Astrocyte of the cerebellum (primary cell): ENCODE data around the gene SPEF1.

ENCODE experiments used
- DNase-seq: peaks from one replicate; pipeline ENCODE4 v3.0.0-alpha.2; 2011; ENCODE audit warnings: low read depth
- H3K4me3 ChIP-seq: 2 replicates; pipeline ENCODE4 v1.5.1; 2011; ENCODE audit warnings: mild to moderate bottlenecking, low read depth, low read length, moderate library complexity
- in situ Hi-C: cut with HindIII; loops from 2 replicates; pipeline ENCODE4 v1.10.0; 2017; ENCODE audit warnings: low sequenced_read_pairs
- TF ChIP-seq, protein P1 (sequence below): IDR thresholded peaks from 2 replicates; pipeline ENCODE4 v1.5.1; 2012; ENCODE audit warnings: low read length, low read depth, moderate library complexity, mild to moderate bottlenecking; ENCODE audit errors: missing control alignments

SPEF1 gene

GRCh38 chr20:3749087-3749688 is 32.1 kb downstream of the SPEF1 start:
- in situ Hi-C loops: no loop called here
- DNase-seq: no peak
- TF ChIP-seq, protein P1, sequence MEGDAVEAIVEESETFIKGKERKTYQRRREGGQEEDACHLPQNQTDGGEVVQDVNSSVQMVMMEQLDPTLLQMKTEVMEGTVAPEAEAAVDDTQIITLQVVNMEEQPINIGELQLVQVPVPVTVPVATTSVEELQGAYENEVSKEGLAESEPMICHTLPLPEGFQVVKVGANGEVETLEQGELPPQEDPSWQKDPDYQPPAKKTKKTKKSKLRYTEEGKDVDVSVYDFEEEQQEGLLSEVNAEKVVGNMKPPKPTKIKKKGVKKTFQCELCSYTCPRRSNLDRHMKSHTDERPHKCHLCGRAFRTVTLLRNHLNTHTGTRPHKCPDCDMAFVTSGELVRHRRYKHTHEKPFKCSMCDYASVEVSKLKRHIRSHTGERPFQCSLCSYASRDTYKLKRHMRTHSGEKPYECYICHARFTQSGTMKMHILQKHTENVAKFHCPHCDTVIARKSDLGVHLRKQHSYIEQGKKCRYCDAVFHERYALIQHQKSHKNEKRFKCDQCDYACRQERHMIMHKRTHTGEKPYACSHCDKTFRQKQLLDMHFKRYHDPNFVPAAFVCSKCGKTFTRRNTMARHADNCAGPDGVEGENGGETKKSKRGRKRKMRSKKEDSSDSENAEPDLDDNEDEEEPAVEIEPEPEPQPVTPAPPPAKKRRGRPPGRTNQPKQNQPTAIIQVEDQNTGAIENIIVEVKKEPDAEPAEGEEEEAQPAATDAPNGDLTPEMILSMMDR: no peak
- H3K4me3 ChIP-seq: no peak overlapping the region

GRCh38 chr20:3748073-3748472 is 33.2 kb downstream of the SPEF1 start:
- DNase-seq: no peak
- in situ Hi-C loops: no loop called here
- H3K4me3 ChIP-seq: no peak overlapping the region
- TF ChIP-seq, protein P1: no peak

- TF ChIP-seq, protein P1: no peak
- no peak overlapping the region for H3K4me3 ChIP-seq
- in situ Hi-C loops: no loop called here
- DNase-seq: no peak
Observed at GRCh38 chr20:3747471-3747870, 33.8 kb downstream of the SPEF1 start.

DNA sequence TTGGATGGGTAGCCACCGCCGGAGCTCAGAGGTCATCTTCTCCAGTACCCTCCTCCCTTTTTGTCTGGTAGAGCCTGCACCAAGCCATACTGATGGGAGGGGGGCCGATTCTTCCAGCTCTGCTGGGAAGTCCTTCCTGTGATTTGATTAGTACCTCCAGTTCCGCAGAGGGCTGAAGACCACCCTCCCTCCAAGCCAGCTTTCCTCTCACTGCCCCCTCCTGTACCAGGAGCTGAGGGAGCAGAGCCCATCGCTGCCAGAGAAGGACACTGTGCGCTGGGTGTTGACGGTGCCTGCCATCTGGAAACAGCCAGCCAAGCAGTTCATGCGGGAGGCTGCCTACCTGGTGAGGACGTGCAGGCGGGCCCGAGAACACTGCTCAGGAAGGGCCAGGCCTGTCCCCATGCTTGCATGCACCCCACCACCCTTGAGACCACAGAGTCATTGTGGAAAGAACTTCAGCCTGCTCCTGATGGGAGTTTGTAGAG is 35.5 kb downstream of the SPEF1 start:
- no peak for DNase-seq
- TF ChIP-seq, protein P1: no peak
- no peak overlapping the region for H3K4me3 ChIP-seq
- in situ Hi-C loops: no loop called here

GRCh38 chr20:3744806-3745685 is 36.2 kb downstream of the SPEF1 start:
- DNase-seq: peak; percentile 4
- in situ Hi-C loops: no loop called here
- peak overlapping the region; percentile 10 for H3K4me3 ChIP-seq
- TF ChIP-seq, protein P1: no peak

DNA sequence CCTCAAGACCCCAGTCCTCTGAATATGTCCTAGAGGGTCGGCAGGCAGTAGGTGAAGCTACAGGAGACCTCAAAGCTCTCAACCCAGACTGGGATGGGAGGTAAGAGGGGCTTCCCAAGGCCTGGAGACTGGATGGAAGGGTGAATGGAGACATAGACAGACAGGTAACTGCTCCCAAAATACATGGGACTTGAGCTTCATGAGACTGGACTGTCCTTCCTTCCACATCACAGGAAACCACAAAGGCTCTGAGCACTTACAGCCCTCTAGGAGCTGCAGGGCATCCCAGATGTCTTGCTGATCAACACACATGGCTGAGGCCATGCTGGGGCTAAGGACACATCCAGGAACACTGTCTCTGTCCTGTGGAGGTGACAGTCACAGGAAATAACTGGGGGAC is 37.2 kb downstream of the SPEF1 start:
- in situ Hi-C loops: no loop called here
- DNase-seq: no peak
- TF ChIP-seq, protein P1: no peak
- no peak overlapping the region for H3K4me3 ChIP-seq
